IPS DF 19.7 (cell line): Measurements from ENCODE around the gene CEP85.

Experiments used
- DNase-seq: peaks from one replicate; pipeline ENCODE4 v3.0.0-alpha.2; 2013; ENCODE audit warnings: low read depth, low spot score

CEP85 gene

GRCh38 chr1:26315874-26316850 is 82.2 kb downstream of the CEP85 start:
- DNase-seq: no peak

- no peak for DNase-seq
Measured at GRCh38 chr1:26317146-26317545, 83.1 kb downstream of the CEP85 start.

- no peak for DNase-seq
Measured at GRCh38 chr1:26317612-26318337, 83.8 kb downstream of the CEP85 start, which contains the start of gene CD52. CD52 (plus strand) TSS chr1:26317958; CDS start chr1:26318018, 60 bp downstream.

- no peak for DNase-seq
Measured at GRCh38 chr1:26318338-26319064, 84.5 kb downstream of the CEP85 start.

GRCh38 chr1:26320896-26321295 is 86.9 kb downstream of the CEP85 start:
- no peak for DNase-seq

GRCh38 chr1:26321315-26322041 is 87.5 kb downstream of the CEP85 start:
- peak; percentile 47 for DNase-seq

- DNase-seq: no peak
Measured at GRCh38 chr1:26322042-26322331, 88.0 kb downstream of the CEP85 start.

- DNase-seq: no peak
Measured at GRCh38 chr1:26323382-26323781, 89.4 kb downstream of the CEP85 start.

GRCh38 chr1:26324550-26324949 is 90.5 kb downstream of the CEP85 start:
- DNase-seq: no peak

GRCh38 chr1:26327956-26328362 is 94.0 kb downstream of the CEP85 start:
- no peak for DNase-seq
